HUDEP-2 (cell line): ENCODE results near the gene GDPD3.

ENCODE experiments used
- DNase-seq, 76 experiments: peaks; one replicate each; lab custom pipeline; 2025; ENCODE audit not compliant: unreplicated experiment in 76 of 76; lab: John Stamatoyannopoulos, UW

Gene GDPD3

GRCh38 chr16:30096105-30096861, 17.1 kb downstream of the GDPD3 start, which contains the start of gene YPEL3:
YPEL3 (minus strand) TSS chr16:30096213; CDS start chr16:30095482, 731 bp downstream.
- DNase-seq: peak in 73 of 76 experiments; percentile 23 to 86 (median 76)

GRCh38 chr16:30095166-30096078, 17.9 kb downstream of the GDPD3 start:
- no peak for DNase-seq

- no peak for DNase-seq
Observed at GRCh38 chr16:30094541-30095165, 18.7 kb downstream of the GDPD3 start.

GRCh38 chr16:30092373-30093010, 20.8 kb downstream of the GDPD3 start:
- DNase-seq: peak in 71 of 76 experiments; percentile 19 to 89 (median 67)

- DNase-seq: peak in 74 of 76 experiments; percentile 38 to 94 (median 87)
Observed at GRCh38 chr16:30091474-30092372, 21.6 kb downstream of the GDPD3 start, which contains the start of gene TBX6. TBX6 (minus strand) TSS chr16:30091924; CDS start chr16:30091193, 731 bp downstream.

- no peak for DNase-seq
Observed at GRCh38 chr16:30090610-30091331, 22.6 kb downstream of the GDPD3 start.

GRCh38 chr16:30088832-30089624, 24.3 kb downstream of the GDPD3 start:
- DNase-seq: no peak

- DNase-seq: no peak
Observed at GRCh38 chr16:30088237-30088831, 25.0 kb downstream of the GDPD3 start.

GRCh38 chr16:30087181-30087898, 26.0 kb downstream of the GDPD3 start:
- DNase-seq: no peak

- no peak for DNase-seq
Observed at GRCh38 chr16:30086291-30087140, 26.8 kb downstream of the GDPD3 start.

- DNase-seq: no peak
Observed at GRCh38 chr16:30085820-30086219, 27.5 kb downstream of the GDPD3 start.

GRCh38 chr16:30085247-30085646, 28.1 kb downstream of the GDPD3 start:
- DNase-seq: no peak

GRCh38 chr16:30084816-30085159, 28.5 kb downstream of the GDPD3 start:
- DNase-seq: no peak

GRCh38 chr16:30084096-30084815, 29.1 kb downstream of the GDPD3 start:
- DNase-seq: no peak

- no peak for DNase-seq
Observed at GRCh38 chr16:30083216-30084055, 29.9 kb downstream of the GDPD3 start.
